ENCODE results near the gene LRRC30.

LRRC30 gene

GRCh38 chr18:7191736-7192135, 39.2 kb upstream of the LRRC30 start:
- Histone ChIP-seq H3K4me3 (ENCODE audit: low read depth, low read length, poor library complexity, severe bottlenecking) (no peak overlapping the region), H3K9me3 (ENCODE audit: low read length) (no peaks in the 10 kb centered on the region), H3K36me3 (ENCODE audit: insufficient read depth, low read length) (no peaks in the 10 kb centered on the region)

GRCh38 chr18:7195266-7195665, 35.6 kb upstream of the LRRC30 start:
- no peak overlapping the region for H2AFZ ChIP-seq (ENCODE audit: low read length)
- TF ChIP-seq EZH2 (IDR thresholded peaks at IDR 0.05; ENCODE audit: borderline replicate concordance, low read length): no peak
- TF ChIP-seq CTCF (IDR thresholded peaks at IDR 0.05; ENCODE audit: low read length): no peak
- H3F3A ChIP-seq (ENCODE audit: insufficient read depth, low read length): no peaks in the 10 kb centered on the region
- H3K9me2 ChIP-seq (ENCODE audit: low read depth, low read length): no peaks in the 10 kb centered on the region
- H3K36me3 ChIP-seq (ENCODE audit: insufficient read depth, low read length): no peaks in the 10 kb centered on the region
- H3K4me1 ChIP-seq (ENCODE audit: insufficient read depth, low read length, severe bottlenecking): no peaks in the 10 kb centered on the region
- no peaks in the 10 kb centered on the region for H3K27me3 ChIP-seq (ENCODE audit: insufficient read depth, low read length)
- H3K79me2 ChIP-seq (ENCODE audit: insufficient read depth, low read length): no peaks in the 10 kb centered on the region
- H3K9ac ChIP-seq (ENCODE audit: low read length): no peak overlapping the region
- no peak overlapping the region for H3K4me3 ChIP-seq (ENCODE audit: low read depth, low read length, poor library complexity, severe bottlenecking)
- H3K27ac ChIP-seq (ENCODE audit: low read depth, low read length, poor library complexity, severe bottlenecking): no peak overlapping the region
- no peaks in the 10 kb centered on the region for H4K20me1 ChIP-seq (ENCODE audit: insufficient read depth, low read length)
- no peak overlapping the region for H3K4me2 ChIP-seq (ENCODE audit: low read length)
- H3K9me3 ChIP-seq (ENCODE audit: low read length): no peaks in the 10 kb centered on the region

More at GRCh38 chr18:7191736-7192135, 39.2 kb upstream of the LRRC30 start:
- no peaks in the 10 kb centered on the region for H3K9me2 ChIP-seq (ENCODE audit: low read depth, low read length)
- no peaks in the 10 kb centered on the region for H3K79me2 ChIP-seq (ENCODE audit: insufficient read depth, low read length)
- H3K4me2 ChIP-seq (ENCODE audit: low read length): no peak overlapping the region
- no peaks in the 10 kb centered on the region for H4K20me1 ChIP-seq (ENCODE audit: insufficient read depth, low read length)
- no peaks in the 10 kb centered on the region for H3K27me3 ChIP-seq (ENCODE audit: insufficient read depth, low read length)
- H3K9ac ChIP-seq (ENCODE audit: low read length): no peak overlapping the region
- no peak overlapping the region for H3K27ac ChIP-seq (ENCODE audit: low read depth, low read length, poor library complexity, severe bottlenecking)
- no peaks in the 10 kb centered on the region for H3K4me1 ChIP-seq (ENCODE audit: insufficient read depth, low read length, severe bottlenecking)
- no peaks in the 10 kb centered on the region for H3F3A ChIP-seq (ENCODE audit: insufficient read depth, low read length)
- H2AFZ ChIP-seq (ENCODE audit: low read length): no peak overlapping the region
- no peak for TF ChIP-seq CTCF (IDR thresholded peaks at IDR 0.05; ENCODE audit: low read length)
- no peak for TF ChIP-seq EZH2 (IDR thresholded peaks at IDR 0.05; ENCODE audit: borderline replicate concordance, low read length)

GRCh38 chr18:7196421-7196820, 34.5 kb upstream of the LRRC30 start:
- H3K27me3 ChIP-seq (ENCODE audit: insufficient read depth, low read length): no peaks in the 10 kb centered on the region
- H3F3A ChIP-seq (ENCODE audit: insufficient read depth, low read length): no peaks in the 10 kb centered on the region
- H3K9me2 ChIP-seq (ENCODE audit: low read depth, low read length): no peaks in the 10 kb centered on the region
- no peak overlapping the region for H3K4me2 ChIP-seq (ENCODE audit: low read length)
- H2AFZ ChIP-seq (ENCODE audit: low read length): no peak overlapping the region
- no peaks in the 10 kb centered on the region for H3K4me1 ChIP-seq (ENCODE audit: insufficient read depth, low read length, severe bottlenecking)
- no peaks in the 10 kb centered on the region for H3K36me3 ChIP-seq (ENCODE audit: insufficient read depth, low read length)
- no peak overlapping the region for H3K27ac ChIP-seq (ENCODE audit: low read depth, low read length, poor library complexity, severe bottlenecking)
- H4K20me1 ChIP-seq (ENCODE audit: insufficient read depth, low read length): no peaks in the 10 kb centered on the region
- TF ChIP-seq EZH2 (IDR thresholded peaks at IDR 0.05; ENCODE audit: borderline replicate concordance, low read length) (no peak), CTCF (IDR thresholded peaks at IDR 0.05; ENCODE audit: low read length) (no peak)
- H3K79me2 ChIP-seq (ENCODE audit: insufficient read depth, low read length): no peaks in the 10 kb centered on the region
- H3K9ac ChIP-seq (ENCODE audit: low read length): no peak overlapping the region
- no peaks in the 10 kb centered on the region for H3K9me3 ChIP-seq (ENCODE audit: low read length)
- no peak overlapping the region for H3K4me3 ChIP-seq (ENCODE audit: low read depth, low read length, poor library complexity, severe bottlenecking)

Measured in OCI-LY1 (cell line).